Astrocyte (in vitro differentiated cells and primary cell): ENCODE measurements around the gene SLC38A4.

ENCODE experiments used
- EZH2 ChIP-seq: IDR thresholded peaks from 2 replicates; pipeline ENCODE4 v1.6.1; 2012; ENCODE audit warnings: mild to moderate bottlenecking, low read length, inconsistent platforms; ENCODE audit not compliant: insufficient read depth
- TF ChIP-seq, protein P1 (sequence below): IDR thresholded peaks from 2 replicates; pipeline ENCODE4 v1.5.1; 2011; ENCODE audit warnings: low read depth, mild to moderate bottlenecking, inconsistent platforms, low read length, moderate library complexity; ENCODE audit not compliant: insufficient read depth

GRCh38 chr12:46798056-46798455 lies 27.7 kb downstream of the SLC38A4 start:
- TF ChIP-seq, protein P1, sequence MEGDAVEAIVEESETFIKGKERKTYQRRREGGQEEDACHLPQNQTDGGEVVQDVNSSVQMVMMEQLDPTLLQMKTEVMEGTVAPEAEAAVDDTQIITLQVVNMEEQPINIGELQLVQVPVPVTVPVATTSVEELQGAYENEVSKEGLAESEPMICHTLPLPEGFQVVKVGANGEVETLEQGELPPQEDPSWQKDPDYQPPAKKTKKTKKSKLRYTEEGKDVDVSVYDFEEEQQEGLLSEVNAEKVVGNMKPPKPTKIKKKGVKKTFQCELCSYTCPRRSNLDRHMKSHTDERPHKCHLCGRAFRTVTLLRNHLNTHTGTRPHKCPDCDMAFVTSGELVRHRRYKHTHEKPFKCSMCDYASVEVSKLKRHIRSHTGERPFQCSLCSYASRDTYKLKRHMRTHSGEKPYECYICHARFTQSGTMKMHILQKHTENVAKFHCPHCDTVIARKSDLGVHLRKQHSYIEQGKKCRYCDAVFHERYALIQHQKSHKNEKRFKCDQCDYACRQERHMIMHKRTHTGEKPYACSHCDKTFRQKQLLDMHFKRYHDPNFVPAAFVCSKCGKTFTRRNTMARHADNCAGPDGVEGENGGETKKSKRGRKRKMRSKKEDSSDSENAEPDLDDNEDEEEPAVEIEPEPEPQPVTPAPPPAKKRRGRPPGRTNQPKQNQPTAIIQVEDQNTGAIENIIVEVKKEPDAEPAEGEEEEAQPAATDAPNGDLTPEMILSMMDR: no peak
- no peak for TF ChIP-seq EZH2
